HG03280 (cell line): ENCODE results near the gene PTPRE.
"Not testable (repeated sequence)": the region's sequence is repeated elsewhere in the genome, so short reads cannot be mapped to it uniquely, and the experiment has no call there.

Source experiments
- ATAC-seq: cut with Tn5 transposase; IDR thresholded peaks from one replicate; pipeline ENCODE4 v1.9.1; 2021; ENCODE audit warnings: mild to moderate bottlenecking, moderate library complexity; ENCODE audit not compliant: unreplicated experiment

The PTPRE gene

GRCh38 chr10:127977357-127978009, 70.6 kb downstream of the PTPRE start:
- no peak for ATAC-seq

DNA sequence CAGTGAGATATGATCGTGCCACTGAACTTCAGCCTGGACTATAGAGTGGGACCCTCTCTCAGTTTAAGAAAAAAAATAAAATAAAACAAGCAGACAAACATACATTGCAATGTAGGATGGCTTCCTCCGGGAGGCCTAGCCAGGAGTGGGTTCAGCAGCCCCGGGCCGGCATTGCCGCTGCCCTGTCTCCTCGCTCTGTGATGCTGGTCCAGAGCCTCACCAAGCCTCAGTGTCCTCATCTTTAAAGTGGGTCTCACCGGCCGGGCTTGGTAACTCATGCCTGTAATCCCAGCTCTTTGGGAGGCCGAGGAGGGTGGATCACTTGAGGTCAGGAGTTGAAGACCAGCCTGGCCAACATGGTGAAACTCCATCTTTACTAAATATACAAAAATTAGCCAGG, 71.6 kb downstream of the PTPRE start:
- ATAC-seq: no peak

DNA sequence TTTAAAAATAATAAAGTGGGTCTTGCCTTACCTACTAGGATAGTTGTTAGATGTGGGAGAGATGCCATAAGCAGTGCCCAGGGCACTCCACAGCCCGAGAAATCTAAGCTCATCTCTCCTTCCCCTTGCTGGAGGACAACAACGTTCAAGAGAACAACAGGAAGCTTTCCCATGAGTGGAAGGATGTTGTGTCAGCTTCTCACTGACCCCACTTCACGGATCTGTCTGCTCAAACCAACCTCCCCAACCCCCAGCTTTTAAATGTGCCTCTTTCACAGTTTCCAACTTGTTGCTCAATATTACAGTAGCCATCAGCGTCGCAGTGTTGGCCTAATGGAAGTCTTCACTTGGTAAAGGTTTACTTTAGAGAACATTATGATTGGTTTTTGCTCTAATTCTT, 72.1 kb downstream of the PTPRE start:
- no peak for ATAC-seq

DNA sequence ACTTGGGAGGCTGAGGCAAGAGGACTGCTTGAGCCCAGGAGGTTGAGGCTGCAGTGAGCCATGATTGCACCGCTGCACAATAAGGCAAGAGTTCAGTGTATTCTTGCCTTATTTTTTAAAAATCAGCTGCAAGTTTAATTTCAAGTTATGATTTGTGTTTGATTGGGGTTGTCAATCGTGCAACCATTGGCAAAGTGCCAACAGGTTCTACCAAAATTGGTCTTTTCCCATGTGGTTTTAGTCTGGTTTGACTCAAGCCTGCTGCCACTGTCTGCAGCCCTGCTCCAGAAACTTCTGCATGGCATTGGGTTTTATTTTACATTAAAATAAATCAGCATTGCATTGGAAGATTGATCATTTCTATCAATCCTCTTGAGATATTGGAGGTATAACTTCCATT, 72.7 kb downstream of the PTPRE start:
- ATAC-seq: no peak

GRCh38 chr10:127980898-127981297, 74.0 kb downstream of the PTPRE start:
- ATAC-seq: no peak

DNA sequence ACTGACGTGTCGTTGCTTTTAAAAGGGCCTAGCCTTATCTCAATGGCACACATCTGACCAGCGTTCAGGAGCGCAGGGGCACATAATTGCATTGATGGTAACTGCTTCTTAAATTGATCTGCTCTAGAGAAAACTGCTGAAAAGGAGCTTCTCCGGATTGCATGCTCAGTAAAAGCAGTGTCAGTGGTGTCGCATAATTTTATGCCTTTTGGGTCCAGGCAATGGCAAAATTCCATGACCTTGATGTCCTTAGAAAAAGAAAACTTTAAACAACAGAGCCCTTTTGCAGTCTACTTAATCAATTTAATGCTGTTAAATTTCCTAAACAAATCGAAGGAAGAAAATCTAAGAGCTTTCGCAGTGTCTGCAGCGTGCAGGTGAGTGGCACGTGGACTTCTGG, 75.7 kb downstream of the PTPRE start:
- ATAC-seq: no peak

DNA sequence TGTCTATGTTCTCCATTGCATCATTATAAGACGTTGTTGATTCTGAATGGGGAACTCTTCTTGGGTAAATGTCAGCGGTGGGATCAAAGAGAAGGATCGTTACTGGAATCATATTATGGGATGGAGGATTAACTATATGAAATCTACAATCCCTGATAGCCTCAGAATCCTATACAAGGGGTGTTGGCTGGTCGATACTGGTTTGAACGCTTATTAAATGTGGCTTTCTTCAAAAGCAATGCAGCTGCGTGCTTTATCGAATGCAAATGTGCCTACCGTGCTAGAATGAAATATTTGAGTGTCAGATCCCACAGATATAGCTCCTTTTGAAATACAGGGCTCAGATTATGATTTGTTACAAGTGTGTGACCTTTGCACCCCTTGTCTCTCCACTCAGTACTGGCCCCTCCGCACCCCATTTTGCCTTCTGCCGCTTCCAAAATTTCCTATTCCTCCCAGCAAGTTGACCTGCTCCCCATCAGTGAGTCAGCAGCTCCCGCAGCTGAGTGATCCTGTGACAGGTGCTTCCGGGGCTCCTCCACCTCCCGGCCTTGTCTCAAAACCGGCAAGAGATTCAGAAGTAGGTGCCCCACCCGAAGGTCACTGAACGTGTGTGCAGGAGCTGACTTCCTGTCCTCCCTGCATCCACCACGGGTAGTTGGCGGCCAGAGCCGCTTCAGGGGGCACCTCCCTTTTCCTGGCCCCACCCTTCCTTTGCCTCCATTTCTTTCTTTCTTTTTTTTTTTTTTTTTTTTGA, 76.6 kb downstream of the PTPRE start:
- ATAC-seq: no peak

GRCh38 chr10:127984945-127985344, 78.0 kb downstream of the PTPRE start:
- ATAC-seq: no peak

DNA sequence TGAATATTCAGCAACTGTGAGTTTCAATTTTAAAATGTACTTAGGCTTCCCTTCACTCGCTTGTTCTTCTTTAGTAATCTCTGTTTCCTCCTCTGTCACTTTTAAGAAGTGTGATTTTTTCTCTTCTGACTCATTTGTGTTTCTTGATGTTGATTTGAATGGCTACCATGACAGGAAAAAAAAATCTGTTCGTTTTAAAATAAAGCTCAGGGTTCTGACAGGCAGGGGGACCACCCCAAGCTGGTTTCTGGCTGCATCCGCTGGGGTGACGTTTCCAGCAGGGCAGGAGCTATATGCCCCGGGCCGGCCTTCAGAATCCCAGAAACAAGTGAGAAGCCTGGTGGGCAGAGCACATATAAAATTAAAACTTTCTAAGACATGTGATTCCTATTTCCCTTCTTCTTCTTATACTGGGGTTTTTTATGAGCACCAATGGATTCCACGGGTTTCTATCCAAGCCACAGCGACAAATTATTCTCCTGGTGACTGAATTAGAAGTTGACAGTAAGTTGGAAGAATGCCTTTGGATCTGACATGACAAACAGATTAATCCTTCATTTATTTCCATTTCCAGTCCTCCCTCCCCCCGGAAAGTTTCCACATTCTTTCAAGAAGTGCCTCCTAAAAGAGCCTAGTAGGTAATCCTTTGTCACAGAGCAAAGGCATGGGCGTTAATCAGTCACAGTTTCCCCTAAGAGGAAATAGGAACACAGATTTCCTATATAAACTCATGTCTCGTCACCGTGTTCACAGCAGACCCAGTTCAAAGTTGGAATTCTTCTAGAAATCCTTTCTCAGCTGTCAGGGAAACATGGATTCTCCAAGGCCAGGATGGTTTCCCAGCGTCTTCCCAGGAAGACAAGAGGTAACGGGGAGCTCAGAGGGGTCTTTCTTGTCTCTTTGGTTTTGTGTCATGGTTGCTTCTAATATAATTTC, 79.9 kb downstream of the PTPRE start:
- ATAC-seq: no peak

DNA sequence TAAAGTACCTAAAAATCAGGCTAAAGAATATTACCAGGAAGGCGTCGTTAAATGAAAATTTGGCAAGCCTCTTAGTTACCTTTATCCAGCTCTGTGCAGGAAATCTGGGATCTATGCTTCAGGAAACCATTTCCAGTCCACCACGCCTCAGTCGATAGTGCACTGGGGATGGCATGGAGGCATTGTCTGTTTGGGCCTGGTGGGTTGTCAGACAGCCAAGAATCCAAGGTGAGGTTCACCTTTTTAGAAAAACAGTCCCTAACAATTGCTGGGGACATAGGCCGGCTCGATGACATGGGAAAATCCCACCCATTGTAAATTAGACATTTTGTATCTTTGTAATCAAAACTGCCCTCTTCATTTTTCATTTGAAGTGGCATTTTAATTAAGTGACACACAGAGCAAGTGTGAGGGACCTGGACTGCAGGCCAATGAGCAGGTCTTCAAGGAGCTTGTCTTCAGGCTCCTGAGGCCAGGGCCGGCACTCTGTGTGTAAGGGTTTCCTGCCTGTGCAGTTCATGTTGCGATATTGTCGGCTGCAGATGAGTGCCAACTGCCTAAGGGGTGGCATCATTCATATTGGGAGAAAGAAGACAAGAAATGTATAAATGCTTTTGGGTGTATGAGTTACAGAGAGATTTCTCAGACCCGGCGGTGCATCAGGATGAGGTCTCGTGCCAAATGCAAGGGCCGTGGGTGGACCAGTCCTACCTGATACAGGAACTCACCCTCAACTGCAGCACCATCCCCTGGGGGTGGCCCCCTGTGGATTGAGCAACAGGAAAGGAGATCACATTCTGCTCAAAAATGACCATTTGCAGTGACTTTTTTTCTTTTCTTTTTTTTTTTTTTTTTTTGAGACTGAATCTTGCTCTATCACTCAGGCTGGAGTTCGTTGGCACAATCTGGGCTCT, 80.8 kb downstream of the PTPRE start:
- ATAC-seq: no peak

GRCh38 chr10:127989481-127990012, 82.6 kb downstream of the PTPRE start:
- no peak for ATAC-seq

DNA sequence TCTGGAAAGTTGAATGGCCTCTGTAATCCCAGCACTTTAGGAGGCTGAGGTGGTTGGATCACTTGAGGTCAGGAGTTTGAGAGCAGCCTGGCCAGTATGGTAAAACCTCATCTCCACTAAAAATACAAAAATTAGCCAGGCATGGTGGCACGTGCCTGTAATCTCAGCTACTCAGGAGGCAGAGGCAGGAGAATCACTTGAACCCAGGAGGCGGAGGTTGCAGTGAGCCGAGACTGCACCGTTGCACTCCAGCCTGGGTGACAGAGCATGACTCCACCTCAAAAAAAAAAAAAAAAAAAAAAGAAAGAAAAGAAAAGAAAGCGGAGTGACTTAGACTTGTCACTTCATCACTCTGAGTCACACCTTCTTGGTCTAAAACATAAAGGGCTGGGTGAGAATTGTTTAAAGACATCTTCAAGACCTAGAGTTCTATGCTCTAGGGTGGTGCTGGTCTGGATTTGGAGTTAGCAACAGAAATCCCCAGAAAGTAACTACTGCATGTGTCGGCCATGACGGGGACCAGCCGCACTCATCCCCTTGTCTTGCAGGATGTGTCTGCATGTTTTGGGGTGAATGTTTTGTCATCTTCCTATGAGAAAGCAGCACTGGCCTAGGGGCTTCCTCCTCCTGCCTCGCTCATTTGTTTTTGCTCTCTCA, 83.4 kb downstream of the PTPRE start:
- not testable (repeated sequence) for ATAC-seq

DNA sequence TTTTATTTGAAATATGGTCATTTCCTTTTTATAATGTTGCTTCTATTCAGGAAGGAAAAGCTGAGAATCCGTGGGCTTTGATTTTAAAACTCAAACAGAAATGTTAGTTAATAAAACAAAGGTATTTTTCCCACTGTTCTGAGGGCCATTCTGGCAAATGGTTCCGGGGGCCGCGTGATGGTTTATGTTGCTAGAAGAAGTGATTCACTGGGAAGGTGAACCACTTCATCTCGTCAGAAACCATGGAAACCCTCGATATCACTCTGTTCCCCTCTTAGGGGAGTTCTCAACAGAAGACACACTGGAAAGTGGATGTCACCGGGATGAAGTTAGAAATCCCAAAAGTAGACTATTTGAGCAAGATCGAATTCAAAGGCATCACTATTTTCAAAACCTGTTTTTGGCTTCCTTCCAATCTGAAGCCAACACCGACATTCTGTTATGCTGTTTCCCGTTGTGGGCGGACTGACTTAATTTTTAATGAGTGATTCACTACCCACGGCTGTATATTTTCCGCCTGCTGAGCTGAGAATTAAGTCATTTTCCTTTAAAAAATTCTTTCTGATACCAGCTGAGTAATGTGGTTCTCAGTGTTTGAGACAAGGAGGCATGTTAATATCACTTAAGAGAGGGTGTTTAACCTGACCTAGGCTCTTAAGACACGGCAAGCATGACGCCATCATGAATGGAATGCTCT, 84.1 kb downstream of the PTPRE start:
- ATAC-seq: no peak

GRCh38 chr10:127991543-127992255, 84.8 kb downstream of the PTPRE start:
- no peak for ATAC-seq

- ATAC-seq: no peak
Measured at GRCh38 chr10:127992376-127992775, 85.5 kb downstream of the PTPRE start.

DNA sequence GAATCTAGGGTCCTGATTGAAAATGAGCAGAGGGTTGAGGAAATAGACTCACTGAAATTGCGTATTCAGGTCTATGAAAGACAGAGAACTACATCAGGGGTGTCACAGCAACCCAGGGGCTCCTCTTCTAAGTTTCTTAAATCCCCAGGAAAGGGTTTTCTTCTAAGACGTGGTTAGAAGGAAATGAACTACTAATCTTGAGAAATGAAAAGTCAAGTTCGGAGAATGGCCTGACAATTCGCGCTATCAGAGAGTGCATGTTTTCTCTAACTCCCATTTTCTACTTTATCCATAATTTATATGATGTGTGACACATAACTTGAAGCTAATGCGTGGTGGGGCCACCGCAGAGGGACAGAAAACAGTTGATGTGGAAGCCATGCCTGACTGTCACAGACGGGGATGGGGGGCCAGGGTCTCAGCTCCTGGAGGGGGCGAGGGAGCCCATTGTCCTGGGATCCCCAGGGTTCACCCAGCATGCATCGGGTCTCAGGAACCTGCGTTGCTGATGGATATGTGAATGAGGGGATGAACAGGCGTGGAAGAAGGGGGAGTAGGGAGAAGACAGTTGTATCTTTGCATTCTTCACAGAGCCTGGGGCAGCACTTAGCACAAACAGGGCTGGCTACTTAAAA, 86.3 kb downstream of the PTPRE start:
- ATAC-seq: no peak

- no peak for ATAC-seq
Measured at GRCh38 chr10:127995939-127996338, 89.0 kb downstream of the PTPRE start.

DNA sequence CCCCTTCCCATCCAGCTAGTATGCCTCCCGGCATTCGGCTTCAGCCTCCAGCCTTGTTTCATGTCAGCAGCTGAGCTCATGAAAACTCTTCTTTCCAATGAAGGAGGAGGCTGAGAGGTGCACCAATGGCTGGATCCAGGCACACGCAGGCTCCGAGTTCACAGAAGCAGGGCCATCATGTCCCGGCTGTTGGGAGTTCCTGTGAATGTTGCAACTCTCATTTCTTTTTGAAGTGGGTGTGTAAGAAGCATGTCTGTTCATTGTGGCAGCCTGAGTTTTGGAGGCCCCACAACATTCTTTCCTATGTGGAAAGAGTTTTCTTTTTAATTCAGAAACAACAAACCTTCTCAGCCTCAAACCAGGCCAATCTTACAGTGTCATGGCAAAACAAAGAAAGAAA, 89.7 kb downstream of the PTPRE start:
- ATAC-seq: no peak
